GM18498 (cell line): ENCODE results near the gene UBL4A.

ENCODE experiments used
- ATAC-seq: cut with Tn5 transposase; IDR thresholded peaks from one replicate; pipeline ENCODE4 v1.9.1; 2021; ENCODE audit warnings: mild to moderate bottlenecking, moderate library complexity; ENCODE audit not compliant: unreplicated experiment

Gene UBL4A

GRCh38 chrX:154484255-154485149 is 1.9 kb downstream of the UBL4A start:
- ATAC-seq, result no peak

GRCh38 chrX:154483325-154483724 is 3.1 kb downstream of the UBL4A start:
- ATAC-seq, result no peak

- ATAC-seq, result no peak
Observed at GRCh38 chrX:154482786-154483185, 3.6 kb downstream of the UBL4A start.

- no peak for ATAC-seq
Observed at GRCh38 chrX:154481911-154482601, 4.4 kb downstream of the UBL4A start.

- ATAC-seq, result no peak
Observed at GRCh38 chrX:154481195-154481594, 5.2 kb downstream of the UBL4A start.

- peak; percentile 93 for ATAC-seq
Observed at GRCh38 chrX:154478728-154479622, 7.4 kb downstream of the UBL4A start, which contains the start of gene LAGE3. TSS of gene LAGE3 (minus strand) at chrX:154479281. CDS start at chrX:154478915, 366 bp downstream.

GRCh38 chrX:154477891-154478477 is 8.4 kb downstream of the UBL4A start:
- ATAC-seq, result no peak

GRCh38 chrX:154476821-154477220 is 9.6 kb downstream of the UBL4A start:
- ATAC-seq, result no peak

GRCh38 chrX:154473683-154474082 is 12.7 kb downstream of the UBL4A start:
- no peak for ATAC-seq

- ATAC-seq, result no peak
Observed at GRCh38 chrX:154472685-154473632, 13.5 kb downstream of the UBL4A start.

GRCh38 chrX:154471839-154472684 is 14.4 kb downstream of the UBL4A start:
- no peak for ATAC-seq

GRCh38 chrX:154470914-154471568 is 15.4 kb downstream of the UBL4A start:
- no peak for ATAC-seq

- no peak for ATAC-seq
Observed at GRCh38 chrX:154470434-154470833, 16.0 kb downstream of the UBL4A start.

GRCh38 chrX:154469880-154470279 is 16.5 kb downstream of the UBL4A start:
- no peak for ATAC-seq

GRCh38 chrX:154469114-154469513 is 17.3 kb downstream of the UBL4A start:
- no peak for ATAC-seq

- ATAC-seq, result no peak
Observed at GRCh38 chrX:154468217-154468616, 18.2 kb downstream of the UBL4A start.

- ATAC-seq, result no peak
Observed at GRCh38 chrX:154467556-154467955, 18.9 kb downstream of the UBL4A start.

GRCh38 chrX:154466907-154467306 is 19.5 kb downstream of the UBL4A start:
- no peak for ATAC-seq
